ENCODE measurements around the gene MTA2.
A peak's percentile ranks its signal among the peaks of the same experiment; 100 is the strongest.
"Not testable (repeated sequence)": the region's sequence is repeated elsewhere in the genome, so short reads cannot be mapped to it uniquely, and the experiment has no call there.

Gene MTA2

DNA sequence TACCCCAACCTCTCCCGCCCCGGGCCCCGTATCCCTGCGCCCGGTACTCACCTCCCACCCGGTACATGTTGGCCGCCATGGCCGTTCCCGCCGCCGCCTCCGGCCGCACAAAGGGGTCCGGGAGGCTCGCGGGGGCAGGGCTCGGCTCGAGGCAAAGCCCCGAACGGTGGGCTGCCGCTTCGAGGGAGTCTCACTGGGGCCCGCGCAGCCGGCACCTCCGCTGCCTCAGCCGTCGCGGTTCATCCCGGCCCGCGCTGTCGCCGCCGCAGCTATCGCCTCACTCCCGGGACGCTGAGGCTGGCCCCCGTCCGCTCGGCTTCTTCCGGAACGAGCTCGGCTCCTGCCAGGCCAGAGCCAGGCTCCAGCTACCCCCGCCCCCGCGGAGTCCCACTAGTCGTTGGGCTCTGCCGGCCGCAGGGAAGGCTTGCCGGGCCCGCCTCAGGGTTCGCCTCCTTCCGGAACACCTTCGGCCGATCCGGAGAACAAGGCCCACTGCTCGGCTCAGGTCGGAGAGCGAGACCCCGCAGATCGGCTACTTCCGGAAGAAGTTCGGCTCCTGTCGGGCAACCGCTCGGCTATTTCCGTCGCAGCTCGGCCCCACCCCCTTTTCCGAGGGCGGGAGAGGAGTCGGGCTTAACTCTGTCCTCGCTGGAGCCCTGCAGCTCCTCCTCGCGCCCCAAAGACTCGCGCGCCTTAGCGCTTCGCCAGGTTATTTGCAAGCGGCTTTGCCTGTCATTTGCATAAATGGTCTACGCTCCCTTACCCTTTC, at the start of gene MTA2:
TSS of gene MTA2 (minus strand) at position 494 of the 769 bp plus-strand sequence. CDS start at position 79, 415 bp downstream.
- DNase-seq (ENCODE audit: low read depth in 2 of 2): peak; percentile 99

DNA sequence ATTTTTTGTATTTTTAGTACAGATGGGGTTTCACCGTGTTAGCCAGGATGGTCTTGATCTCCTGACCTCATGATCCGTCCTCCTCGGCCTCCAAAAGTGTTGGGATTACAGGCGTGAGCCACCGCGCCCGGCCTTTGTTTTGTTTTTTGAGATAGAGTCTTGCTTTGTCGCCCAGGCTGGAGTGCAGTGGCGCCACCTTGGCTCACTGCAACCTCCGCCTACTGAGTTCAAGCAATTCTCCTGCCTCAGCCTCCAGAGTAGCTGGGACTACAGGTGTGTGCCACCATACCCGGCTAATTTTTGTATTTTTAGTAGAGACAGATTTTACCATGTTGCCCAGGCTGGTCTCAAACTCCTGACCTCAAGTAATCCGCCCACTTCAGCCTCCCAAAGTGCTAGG, 48.6 kb upstream of the MTA2 start:
- not testable (repeated sequence) for DNase-seq (ENCODE audit: low read depth in 2 of 2)

DNA sequence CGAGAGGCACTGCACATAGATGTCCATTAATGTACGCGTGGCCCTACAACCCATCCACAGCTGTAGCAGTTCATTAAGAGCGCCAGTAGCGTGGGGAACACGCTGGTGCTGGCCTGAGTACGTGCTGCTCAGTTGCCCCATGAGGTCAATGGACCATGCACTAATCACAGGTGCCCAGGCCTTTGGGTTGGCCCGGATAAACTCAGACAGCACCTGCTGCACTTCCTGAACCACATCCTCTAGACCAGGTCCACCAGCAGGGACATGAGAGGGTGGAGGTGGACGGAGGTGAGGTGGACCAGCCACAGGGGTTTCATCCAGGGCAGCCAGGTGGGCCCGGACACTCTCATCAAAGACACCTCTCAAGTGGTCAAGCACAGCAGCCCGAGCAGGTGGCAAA, 47.8 kb upstream of the MTA2 start:
- no peak for DNase-seq (ENCODE audit: low read depth in 2 of 2)

DNA sequence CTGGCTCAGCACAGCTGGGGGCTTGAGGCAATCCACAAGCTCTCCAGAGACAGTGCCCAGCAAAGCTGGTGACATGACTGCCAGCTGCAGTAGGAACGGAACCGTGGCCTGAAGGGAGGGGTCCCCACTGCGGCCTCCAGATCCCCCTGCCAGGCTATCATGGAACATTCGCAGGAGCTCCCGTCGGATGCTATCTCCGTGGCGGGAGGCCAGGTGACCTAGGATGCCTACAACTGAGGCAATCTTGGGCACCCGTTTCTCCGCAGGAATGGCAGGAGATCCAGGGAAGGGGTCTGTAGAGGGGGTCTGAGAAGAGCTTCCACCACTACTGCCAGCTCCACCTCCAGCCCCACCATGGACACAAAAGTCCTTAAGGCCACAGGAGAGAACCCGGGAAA, 47.3 kb upstream of the MTA2 start:
- no peak for DNase-seq (ENCODE audit: low read depth in 2 of 2)

DNA sequence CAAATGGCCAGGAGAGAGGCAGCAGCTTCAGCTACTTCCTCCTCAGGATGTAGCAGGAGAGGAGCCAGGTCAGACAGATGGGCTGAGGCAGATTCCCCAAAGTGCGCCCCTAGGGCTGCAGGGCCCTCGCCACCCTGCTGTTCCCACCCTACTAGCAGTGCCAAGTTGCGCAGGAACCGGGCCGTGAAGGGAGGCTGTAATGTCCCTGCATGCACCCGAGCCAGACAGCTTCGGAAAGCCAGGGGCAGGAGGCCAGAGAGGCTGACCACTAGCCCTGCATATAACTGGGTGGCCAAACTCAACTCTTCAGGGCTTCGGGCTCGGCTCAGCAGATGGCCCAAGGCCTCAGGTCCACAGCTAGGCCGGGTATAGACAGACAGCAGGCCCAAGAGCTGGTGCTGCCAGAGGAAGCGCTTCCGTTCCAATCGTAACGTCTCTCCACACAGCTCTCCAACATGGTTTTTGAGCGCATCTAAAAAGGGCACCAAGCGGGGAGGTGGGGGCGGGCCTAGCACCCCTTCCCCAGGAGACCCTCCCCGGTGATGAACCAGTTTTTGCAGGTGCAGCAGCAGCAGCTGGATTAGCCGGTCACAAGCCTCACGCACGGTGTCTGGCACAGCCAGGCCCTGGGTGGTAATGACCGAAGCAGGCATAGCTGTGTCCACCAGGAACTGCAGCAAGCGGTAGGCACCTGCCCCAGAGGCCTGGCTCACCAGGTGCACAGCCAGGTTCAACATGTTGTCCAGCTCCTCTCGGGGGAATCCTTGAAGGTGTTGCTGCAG, 46.7 kb upstream of the MTA2 start:
- no peak for DNase-seq (ENCODE audit: low read depth in 2 of 2)

DNA sequence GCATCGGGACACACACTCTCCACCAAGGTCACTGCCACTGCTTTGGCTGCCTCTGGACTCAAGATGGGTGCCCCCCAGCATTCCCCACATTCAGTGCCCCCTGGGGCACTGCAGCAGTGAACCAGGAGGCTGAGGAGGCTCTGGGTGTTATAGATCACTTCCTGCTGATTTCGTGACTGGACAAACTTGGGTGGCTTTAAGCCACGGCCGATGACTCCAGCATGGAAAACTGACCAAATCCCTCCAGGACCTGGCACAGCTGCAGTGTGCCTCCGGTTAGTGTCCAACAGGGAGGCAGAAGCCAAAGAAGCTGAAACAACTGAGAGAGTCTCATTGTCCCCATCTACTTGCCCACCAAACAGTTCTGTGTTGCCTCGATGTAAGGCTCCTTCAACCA, 45.9 kb upstream of the MTA2 start:
- no peak for DNase-seq (ENCODE audit: low read depth in 2 of 2)

DNA sequence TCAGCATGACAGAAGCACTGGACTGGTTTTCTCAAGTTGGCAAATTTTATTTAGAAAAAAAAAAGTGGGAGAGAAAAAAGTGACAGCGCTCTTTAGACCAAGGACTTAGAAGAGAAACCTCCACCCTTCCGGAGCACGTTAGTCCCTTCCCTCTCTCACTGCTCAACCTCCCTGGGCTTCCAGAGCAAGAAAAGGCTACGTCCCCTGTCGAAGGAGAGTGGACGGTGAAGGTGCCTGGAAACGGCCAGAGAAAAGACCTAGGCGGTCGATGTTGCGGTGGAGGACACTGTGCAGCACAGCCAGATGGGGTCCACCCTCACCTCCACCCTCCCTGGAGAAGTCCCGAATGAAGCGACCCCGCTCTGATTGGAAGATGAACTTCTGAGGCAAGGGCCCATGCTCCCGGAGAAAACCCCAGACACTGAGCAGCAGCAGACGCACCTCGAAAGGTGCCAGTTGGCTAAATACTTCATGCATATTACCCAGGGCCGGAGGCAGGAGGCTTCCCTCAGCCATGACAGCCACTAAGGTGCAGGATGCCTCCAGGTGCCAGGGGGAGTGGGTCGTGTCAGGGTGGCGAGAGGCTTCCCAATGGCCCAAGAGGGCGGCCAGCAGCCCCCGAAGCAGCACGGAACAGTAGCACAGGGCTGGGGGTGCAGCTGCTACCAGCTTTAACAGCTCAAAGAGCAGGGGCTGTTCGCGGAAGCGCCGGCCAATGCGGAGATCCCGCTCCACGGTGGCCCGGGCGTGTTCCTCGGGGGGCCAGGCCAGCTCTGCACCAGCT, 45.4 kb upstream of the MTA2 start:
- no peak for DNase-seq (ENCODE audit: low read depth in 2 of 2)

DNA sequence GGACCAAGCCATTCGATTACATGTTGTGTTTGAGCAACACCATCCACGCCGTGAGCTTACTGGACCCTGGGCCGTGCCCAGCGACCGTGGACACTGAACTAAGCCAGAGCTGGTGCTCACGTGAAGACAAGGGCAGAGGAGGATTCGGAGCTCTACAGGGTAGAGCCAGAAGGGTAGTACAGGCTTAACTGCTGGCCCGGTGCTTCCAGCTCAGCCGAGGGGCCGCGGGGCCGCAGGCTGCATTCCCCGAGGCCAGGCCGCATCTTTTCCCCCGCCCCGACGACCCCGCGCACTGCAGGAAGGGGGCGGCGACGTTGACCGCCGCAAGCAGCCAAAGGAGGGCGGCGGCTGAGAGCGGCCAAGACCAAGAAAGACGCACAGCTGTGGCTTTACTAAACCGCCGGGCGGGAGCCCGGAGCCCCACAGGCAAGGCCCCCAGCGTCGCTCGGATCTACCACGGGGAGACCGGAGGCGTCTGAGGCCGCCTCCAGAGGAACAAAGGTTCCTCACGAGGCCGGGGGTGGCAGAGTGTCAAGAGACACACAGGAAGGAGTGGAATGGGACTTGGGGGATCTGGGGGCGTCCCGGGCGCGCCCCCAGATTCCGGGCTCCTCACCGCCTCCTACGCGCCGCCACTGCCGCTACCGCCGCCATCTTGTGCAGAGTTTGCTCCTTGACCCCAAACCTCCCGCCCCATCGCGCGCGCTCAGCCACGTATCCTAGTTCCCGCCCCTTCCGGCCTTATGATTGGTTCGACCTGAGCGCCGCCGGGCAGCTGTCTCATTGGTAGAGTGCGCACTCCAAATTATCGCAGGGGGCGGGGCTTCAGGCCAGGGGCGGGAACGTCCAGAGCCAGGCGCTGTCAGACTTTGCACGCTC, 44.5 kb upstream of the MTA2 start, which contains the start of gene GANAB:
TSS of gene GANAB (minus strand) at position 668 of the 879 bp plus-strand sequence. CDS start at position 654, 14 bp downstream.
- peak; percentile 99 for DNase-seq (ENCODE audit: low read depth in 2 of 2)

DNA sequence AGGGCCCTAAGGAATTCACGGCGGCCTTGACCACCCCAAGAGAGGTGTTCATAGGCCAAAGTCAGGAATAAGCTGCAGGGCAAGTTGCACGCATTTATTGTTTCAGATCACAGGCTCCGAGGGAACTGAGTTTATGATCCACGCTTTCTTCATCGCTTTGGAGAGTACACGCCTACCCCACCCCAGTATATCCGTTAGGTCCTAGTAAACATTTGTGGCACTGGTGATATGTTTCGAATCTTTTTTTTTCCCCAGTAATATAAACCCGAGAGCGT, 43.9 kb upstream of the MTA2 start:
- DNase-seq (ENCODE audit: low read depth in 2 of 2): no peak

DNA sequence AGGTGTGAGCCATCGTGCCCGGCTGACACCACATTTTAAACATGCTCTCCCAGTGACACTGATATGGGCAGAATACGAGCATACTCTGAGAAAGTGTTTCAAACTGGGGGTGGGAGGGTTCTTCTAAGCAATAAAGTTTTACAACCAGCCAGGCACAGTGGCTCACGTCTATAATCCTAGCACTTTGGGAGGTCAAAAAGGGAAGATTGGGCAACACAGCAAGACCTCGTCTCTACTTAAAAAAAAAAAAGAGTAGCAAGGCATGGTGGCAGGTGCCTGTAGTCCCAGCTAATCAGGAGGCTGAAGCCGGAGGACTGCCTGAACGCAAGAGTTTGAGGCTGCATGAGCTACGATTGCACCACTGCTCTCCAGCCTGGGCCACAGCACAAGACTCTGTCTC, 42.6 kb upstream of the MTA2 start:
- DNase-seq (ENCODE audit: low read depth in 2 of 2): no peak

DNA sequence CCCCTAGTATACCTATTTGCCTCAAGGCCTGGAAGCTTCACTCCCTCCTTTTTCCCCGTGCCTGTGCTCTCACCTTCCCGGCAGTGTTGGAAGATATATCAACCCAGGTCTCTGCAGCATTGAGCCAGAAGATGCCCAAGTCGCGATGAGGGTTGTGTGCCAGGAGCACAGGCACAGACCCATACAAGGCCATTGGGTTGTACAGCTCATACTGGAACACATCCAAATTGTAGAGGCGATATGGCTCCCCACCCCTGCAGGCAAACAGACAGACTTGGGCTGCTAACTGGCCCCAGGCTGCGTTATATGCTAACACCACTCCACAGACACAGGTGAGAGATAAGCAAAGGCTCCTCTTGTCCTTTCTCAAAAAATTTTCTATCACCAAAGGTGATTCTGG, 30.8 kb upstream of the MTA2 start:
- no peak for DNase-seq (ENCODE audit: low read depth in 2 of 2)

DNA sequence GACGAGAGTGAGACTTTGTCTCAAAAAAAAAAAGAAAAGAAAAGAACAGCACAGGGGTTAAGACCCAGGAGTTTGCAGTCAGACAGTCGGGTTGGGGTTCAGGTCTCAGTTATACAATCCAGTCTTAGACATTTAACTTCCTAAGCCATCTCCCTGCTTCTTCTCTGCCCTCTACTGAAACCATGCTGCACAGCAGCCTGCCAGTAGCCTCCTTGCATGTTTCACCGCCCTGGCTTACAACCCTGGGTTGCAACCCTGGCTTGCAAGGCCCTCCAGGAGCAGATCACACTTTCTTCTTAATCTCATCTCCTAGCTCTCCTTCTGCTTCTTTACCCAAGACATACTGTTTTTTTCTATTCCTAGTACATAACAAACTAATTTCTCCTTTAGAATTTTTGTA, 26.0 kb upstream of the MTA2 start:
- no peak for DNase-seq (ENCODE audit: low read depth in 2 of 2)

DNA sequence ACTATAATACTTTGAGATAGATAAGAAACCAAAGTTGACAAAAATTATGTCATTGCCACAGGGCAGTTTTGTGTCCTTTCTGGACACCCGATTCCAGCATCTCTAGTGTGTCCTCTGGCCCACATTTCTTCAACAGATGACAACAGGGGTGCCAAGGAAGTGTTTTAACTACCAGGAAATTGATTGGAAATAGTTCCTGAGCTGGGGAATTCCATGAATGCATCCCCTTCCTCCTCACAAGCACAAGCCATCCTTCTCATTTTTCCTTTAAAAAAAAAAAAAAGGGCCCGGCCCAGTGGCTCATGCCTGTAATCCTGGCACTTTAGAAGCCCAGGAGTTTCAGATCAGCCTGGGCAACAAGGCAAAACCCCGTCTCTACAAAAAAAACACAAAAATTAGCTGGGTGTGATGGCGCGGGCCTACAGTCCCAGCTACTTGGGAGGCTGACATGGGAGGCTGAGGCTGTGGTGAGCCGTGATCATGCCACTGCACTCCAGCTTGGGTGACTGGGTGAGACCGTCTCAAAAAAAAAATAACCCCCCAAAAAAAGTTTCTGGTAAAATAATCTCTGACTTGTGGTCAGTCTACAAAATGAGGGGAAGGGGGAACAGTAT, 20.9 kb upstream of the MTA2 start:
- no peak for DNase-seq (ENCODE audit: low read depth in 2 of 2)

DNA sequence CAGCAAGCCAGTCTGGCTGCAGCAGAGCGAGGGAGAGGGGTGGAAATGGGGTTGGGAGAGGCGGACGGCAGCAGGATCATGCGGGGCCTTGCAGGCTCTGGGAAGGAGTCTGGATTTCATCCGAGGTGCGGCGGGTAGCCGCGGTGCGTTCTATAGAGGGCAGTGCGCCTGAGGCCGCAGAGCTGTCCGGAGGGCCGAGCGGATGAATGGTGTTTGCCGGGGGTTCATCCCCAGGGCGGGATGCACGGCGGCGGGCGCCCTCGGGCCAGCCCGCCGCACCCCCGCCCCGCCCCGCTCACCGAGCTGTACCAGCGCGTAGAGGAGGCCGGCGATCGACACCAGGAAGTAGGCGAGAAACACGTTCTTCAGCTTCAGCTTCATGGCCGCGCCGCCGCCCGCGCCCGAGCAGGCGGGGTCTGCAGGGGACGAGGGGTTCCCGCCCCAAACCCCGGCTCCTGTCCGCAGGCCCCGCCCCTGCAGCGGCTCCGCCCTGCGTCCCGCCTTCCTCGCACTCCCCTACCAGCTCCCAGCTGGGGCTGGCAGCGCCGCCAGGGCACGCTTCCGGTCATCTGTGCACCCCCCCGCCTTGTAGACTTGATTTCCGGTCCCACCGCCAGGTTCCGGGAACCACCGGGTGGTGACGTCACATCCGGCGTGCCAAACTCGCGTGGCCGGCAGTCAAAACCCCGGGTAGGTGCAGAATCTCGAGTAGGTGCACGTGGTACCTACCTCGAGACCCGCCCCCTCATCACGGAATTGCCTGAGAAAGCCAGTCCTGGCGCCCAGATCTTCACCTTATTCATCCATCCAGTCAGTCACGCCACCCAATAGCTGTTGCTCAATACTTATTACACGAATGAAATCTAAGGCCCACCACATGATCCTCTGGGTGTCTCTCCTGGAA, 20.2 kb upstream of the MTA2 start, which contains the start of gene B3GAT3:
TSS of gene B3GAT3 (minus strand) at position 420 of the 904 bp plus-strand sequence. CDS start at position 381, 39 bp downstream.
- peak; percentile 98 for DNase-seq (ENCODE audit: low read depth in 2 of 2)

DNA sequence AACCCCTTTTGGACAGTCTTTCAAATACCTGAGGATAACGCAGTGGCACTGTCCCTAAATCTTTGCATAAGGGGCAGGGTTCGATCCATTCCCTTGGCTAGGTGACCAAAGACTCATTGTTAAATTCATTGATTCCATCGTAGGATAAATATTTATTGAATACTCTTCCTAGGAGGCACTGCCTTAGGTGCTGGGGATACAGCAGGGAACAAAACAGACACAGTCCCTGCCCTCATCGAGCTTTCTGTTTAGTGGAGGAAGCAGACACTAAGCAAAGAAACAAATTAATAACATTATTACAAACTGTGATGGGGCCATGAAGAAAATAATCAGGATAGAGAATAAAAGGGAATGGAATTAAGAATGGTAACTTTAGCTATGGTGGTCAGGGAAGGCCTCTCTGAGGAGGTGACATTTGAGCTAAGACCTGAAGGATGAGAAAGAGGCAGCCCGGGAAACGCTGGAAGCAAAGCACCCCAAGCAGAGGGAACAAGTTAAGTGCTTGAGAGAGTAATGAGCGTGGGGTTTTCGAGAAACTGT, 19.4 kb upstream of the MTA2 start:
- no peak for DNase-seq (ENCODE audit: low read depth in 2 of 2)

DNA sequence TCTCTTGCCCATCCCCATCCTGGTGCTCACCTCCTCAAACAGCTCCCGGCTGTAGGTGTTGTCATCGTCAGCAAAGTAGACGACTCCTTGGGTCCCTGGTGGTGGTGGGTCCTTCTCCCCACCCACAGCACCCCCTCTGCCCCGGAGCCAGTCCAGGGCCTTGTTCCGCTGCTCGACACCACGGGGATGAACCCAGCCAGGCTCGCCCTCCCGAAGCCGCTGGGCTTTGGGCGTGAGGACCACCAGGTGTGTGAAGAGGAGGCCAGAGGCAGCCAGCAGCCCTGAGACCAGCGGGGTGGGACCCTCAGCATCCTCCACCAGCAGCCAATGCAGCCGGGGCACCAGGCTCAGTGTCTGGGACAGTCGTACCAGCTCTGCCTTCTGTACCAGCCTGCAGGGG, 15.3 kb upstream of the MTA2 start:
- not testable (repeated sequence) for DNase-seq (ENCODE audit: low read depth in 2 of 2)

DNA sequence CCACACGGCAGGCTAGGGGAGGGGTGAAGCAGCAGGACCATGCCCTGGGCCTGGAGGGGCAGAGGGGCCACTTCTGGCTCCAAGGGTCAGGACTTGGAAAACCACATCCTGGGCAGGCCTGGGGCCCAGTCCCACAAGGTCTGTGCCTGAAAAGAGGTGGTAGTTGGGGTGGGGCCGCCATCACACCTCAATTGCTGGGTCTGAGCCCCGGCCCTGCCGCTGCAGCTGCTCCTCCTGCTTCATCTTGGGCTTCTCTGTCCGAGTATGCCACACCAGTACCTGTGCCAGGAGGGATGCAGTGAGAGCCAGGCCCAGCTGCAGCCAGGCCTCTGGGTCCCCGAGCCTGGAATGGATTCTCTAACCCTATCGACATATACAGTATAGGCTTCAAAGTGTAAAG, 13.9 kb upstream of the MTA2 start:
- DNase-seq (ENCODE audit: low read depth in 2 of 2): no peak

DNA sequence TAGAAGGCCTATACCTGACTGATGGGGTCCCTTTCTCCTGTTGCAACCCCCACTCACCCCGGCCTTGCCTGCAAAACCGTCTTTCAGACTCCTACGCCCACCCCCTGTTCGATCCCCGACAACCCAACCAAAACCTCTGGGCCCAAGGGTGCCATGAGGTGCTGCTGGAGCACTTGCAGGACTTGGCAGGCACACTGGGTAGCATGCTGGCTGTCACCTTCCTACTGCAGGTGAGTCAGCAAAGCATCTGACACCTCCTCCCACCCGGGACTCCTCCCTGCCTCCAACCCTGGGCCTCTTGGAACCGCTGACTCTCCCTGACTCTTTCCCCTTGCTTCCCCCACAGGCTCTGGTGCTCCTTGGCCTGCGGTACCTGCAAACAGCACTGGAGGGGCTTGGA, 12.6 kb upstream of the MTA2 start:
- DNase-seq (ENCODE audit: low read depth in 2 of 2): peak in 1 of 2 donors; percentile 28

DNA sequence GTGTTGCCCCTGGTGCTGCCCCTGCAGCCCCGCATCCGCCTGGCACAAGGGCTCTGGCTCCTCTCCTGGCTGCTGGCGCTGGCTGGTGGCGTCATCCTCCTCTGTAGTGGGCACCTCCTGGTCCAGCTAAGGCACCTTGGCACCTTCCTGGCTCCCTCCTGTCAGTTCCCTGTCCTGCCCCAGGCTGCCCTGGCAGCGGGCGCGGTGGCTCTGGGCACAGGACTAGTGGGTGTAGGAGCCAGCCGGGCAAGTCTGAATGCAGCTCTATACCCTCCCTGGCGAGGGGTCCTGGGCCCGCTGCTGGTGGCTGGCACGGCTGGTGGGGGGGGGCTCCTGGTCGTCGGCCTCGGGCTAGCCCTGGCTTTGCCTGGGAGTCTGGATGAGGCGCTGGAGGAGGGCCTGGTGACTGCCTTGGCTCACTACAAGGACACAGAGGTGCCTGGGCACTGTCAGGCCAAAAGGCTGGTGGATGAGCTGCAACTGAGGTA, 11.7 kb upstream of the MTA2 start:
- no peak for DNase-seq (ENCODE audit: low read depth in 2 of 2)
